H1 (cell line): ENCODE data around the gene RPP30.

Experiments used
- EZH2 ChIP-seq: fragments of 200-600 bp; sonication (generic); IDR thresholded peaks from 2 replicates; pipeline ENCODE4 v1.7.1; 2012; ENCODE audit warnings: low read depth, mild to moderate bottlenecking, moderate library complexity, low read length, inconsistent platforms; ENCODE audit not compliant: severe bottlenecking
- JUND ChIP-seq: IDR thresholded peaks from 2 replicates; pipeline ENCODE4 v1.6.1; 2011; ENCODE audit warnings: mild to moderate bottlenecking, improper control_type of control experiment, low read length
- RAD21 ChIP-seq, 2 experiments: IDR thresholded peaks in 1 of 2; conservative IDR thresholded peaks in 1 of 2; 2 replicates each; pipeline ENCODE4 v1.6.1; 2011; ENCODE audit warnings: low read depth in 2 of 2, low read length in 2 of 2, improper control_type of control experiment in 1 of 2, inconsistent platforms in 1 of 2, mild to moderate bottlenecking in 1 of 2, moderate library complexity in 1 of 2
- SP1 ChIP-seq: IDR thresholded peaks from 2 replicates; pipeline ENCODE4 v1.6.1; 2011; ENCODE audit warnings: low read depth, low read length

DNA sequence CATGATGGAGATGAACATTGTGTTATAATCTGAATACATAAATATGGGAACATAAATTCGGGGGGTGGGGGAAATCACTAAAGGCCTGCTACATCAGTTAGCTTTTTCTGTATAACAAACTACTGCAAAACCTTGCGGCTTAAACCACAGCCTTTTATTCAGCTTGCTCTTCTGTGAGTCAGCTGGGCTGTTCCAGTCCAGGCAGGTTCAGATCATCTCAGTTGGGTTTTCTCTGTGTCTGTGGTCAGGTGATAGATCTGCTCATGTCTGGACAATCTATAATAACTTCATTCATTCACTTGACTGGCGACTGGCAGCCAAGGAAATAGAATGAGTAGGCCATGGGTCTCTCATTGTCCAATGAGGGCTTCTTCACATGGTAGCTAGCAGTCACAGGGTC, 37.4 kb upstream of the RPP30 start:
- no peak for TF ChIP-seq JUND
- no peak for TF ChIP-seq SP1
- no peak for TF ChIP-seq RAD21 (IDR thresholded peaks at IDR 0.05 in 1 of 2, conservative IDR thresholded peaks at IDR 0.05 in 1 of 2; ENCODE audit: low read depth in 2 of 2, low read length in 2 of 2)
- no peak for TF ChIP-seq EZH2
